ENCODE data around the gene GCA.

Gene GCA

GRCh38 chr2:162343824-162344616 is at the start of gene GCA:
TSS of gene GCA (plus strand) at chr2:162344132. CDS start at chr2:162344249, 117 bp downstream.
- peak; percentile 98 for DNase-seq (ENCODE audit: low read depth, low spot score)

- no peak for DNase-seq (ENCODE audit: low read depth, low spot score)
Observed at GRCh38 chr2:162295009-162295408, 48.9 kb upstream of the GCA start.

GRCh38 chr2:162297925-162298552 is 45.9 kb upstream of the GCA start:
- peak; percentile 85 for DNase-seq (ENCODE audit: low read depth, low spot score)

GRCh38 chr2:162298669-162299335 is 45.1 kb upstream of the GCA start:
- no peak for DNase-seq (ENCODE audit: low read depth, low spot score)

GRCh38 chr2:162300266-162300665 is 43.7 kb upstream of the GCA start:
- DNase-seq (ENCODE audit: low read depth, low spot score), result no peak

- DNase-seq (ENCODE audit: low read depth, low spot score), result peak; percentile 72
Observed at GRCh38 chr2:162301151-162301804, 42.7 kb upstream of the GCA start.

- no peak for DNase-seq (ENCODE audit: low read depth, low spot score)
Observed at GRCh38 chr2:162301877-162302276, 42.1 kb upstream of the GCA start.

- no peak for DNase-seq (ENCODE audit: low read depth, low spot score)
Observed at GRCh38 chr2:162305901-162306300, 38.0 kb upstream of the GCA start.

GRCh38 chr2:162308747-162309503 is 35.0 kb upstream of the GCA start:
- DNase-seq (ENCODE audit: low read depth, low spot score), result no peak

GRCh38 chr2:162312853-162313252 is 31.1 kb upstream of the GCA start:
- no peak for DNase-seq (ENCODE audit: low read depth, low spot score)

GRCh38 chr2:162315938-162316337 is 28.0 kb upstream of the GCA start:
- DNase-seq (ENCODE audit: low read depth, low spot score), result no peak

- no peak for DNase-seq (ENCODE audit: low read depth, low spot score)
Observed at GRCh38 chr2:162316590-162316989, 27.3 kb upstream of the GCA start.

GRCh38 chr2:162317058-162317742 is 26.7 kb upstream of the GCA start:
- no peak for DNase-seq (ENCODE audit: low read depth, low spot score)

GRCh38 chr2:162317861-162318327 is 26.0 kb upstream of the GCA start:
- DNase-seq (ENCODE audit: low read depth, low spot score), result peak; percentile 29

- peak; percentile 93 for DNase-seq (ENCODE audit: low read depth, low spot score)
Observed at GRCh38 chr2:162318328-162319180, 25.4 kb upstream of the GCA start, which contains the start of gene IFIH1. TSS of gene IFIH1 (minus strand) at chr2:162318684. CDS start at chr2:162318307, 377 bp downstream.

GRCh38 chr2:162320864-162321517 is 22.9 kb upstream of the GCA start:
- no peak for DNase-seq (ENCODE audit: low read depth, low spot score)

- no peak for DNase-seq (ENCODE audit: low read depth, low spot score)
Observed at GRCh38 chr2:162324953-162325352, 19.0 kb upstream of the GCA start.

- DNase-seq (ENCODE audit: low read depth, low spot score), result no peak
Observed at GRCh38 chr2:162327134-162327769, 16.7 kb upstream of the GCA start.

- no peak for DNase-seq (ENCODE audit: low read depth, low spot score)
Observed at GRCh38 chr2:162327806-162328205, 16.1 kb upstream of the GCA start.
